Chondrocyte (in vitro differentiated cells): ENCODE data around the gene SIRPA. TPM values are rescaled to one million over a fixed set of nuclear protein-coding genes. Genes with fewer than 3 reads are reported as not detected.

Experiments used
- DNase-seq: peaks from one replicate; pipeline ENCODE4 v3.0.0; 2021; ENCODE audit warnings: mixed read lengths, low spot score
- H3K27ac Mint-ChIP-seq: one replicate; pipeline ENCODE4 v1.8.0; 2021; ENCODE audit warnings: mild to moderate bottlenecking, moderate library complexity, mixed read lengths; ENCODE audit not compliant: unreplicated experiment
- H3K27me3 Mint-ChIP-seq: 2 replicates; pipeline ENCODE4 v1.8.0; 2021; ENCODE audit warnings: low read depth, mixed read lengths
- H3K36me3 Mint-ChIP-seq: 2 replicates; pipeline ENCODE4 v1.8.0; 2021; ENCODE audit warnings: low read depth, mixed read lengths
- H3K4me1 Mint-ChIP-seq: 2 replicates; pipeline ENCODE4 v1.8.0; 2021; ENCODE audit warnings: low read depth, mild to moderate bottlenecking, mixed read lengths
- H3K4me3 Mint-ChIP-seq: one replicate; pipeline ENCODE4 v1.8.0; 2021; ENCODE audit warnings: mild to moderate bottlenecking, moderate library complexity, mixed read lengths; ENCODE audit not compliant: unreplicated experiment
- H3K9me3 Mint-ChIP-seq: 2 replicates; pipeline ENCODE4 v1.8.0; 2021; ENCODE audit warnings: low read depth, mixed read lengths
- total RNA-seq: library from RNA; stranded (reverse); gene quantifications from 3 replicates; pipeline ENCODE4 v1.2.1, GENCODE V29; 2021
- TF ChIP-seq, protein P1 (sequence below): fragments of 200-600 bp; sonication (generic); IDR thresholded peaks from 2 replicates; pipeline ENCODE4 v1.5.0; 2021; ENCODE audit warnings: antibody characterized with exemption, mild to moderate bottlenecking, moderate library complexity

Gene SIRPA
- total RNA-seq, 1 donor from 2014 or later: 25.6 TPM

DNA sequence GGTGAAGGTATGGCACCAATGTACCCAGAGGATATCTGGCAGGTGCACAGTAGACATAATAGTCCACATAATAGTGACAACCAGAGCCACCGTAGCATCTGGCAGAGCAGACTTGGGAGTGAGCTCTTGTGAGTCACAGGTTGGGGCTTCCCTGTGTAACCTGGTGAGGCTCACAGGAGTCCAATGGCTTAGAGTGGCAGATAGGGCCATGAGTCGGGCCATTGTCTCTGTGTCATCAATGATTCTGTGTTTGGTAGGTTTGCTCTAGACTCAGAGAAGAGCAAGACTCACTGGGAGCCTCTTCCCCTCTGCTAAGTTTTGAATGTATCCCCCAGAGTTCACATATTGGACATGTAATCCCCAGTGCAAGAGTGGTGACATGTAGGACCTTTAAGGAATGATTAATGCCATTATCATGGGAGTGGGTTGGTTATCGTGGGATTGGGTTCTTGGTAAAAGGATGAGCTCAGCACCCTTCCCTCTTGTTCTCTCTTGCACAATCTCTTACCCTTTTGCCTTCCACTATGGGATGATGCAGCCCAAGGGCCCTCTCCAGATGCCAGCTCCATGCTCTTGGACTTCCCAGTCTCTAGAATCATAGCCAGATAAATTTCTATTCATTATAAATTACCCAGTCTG lies 22.6 kb upstream of the SIRPA start:
- H3K4me3 Mint-ChIP-seq: no peak overlapping the region
- TF ChIP-seq, protein P1, sequence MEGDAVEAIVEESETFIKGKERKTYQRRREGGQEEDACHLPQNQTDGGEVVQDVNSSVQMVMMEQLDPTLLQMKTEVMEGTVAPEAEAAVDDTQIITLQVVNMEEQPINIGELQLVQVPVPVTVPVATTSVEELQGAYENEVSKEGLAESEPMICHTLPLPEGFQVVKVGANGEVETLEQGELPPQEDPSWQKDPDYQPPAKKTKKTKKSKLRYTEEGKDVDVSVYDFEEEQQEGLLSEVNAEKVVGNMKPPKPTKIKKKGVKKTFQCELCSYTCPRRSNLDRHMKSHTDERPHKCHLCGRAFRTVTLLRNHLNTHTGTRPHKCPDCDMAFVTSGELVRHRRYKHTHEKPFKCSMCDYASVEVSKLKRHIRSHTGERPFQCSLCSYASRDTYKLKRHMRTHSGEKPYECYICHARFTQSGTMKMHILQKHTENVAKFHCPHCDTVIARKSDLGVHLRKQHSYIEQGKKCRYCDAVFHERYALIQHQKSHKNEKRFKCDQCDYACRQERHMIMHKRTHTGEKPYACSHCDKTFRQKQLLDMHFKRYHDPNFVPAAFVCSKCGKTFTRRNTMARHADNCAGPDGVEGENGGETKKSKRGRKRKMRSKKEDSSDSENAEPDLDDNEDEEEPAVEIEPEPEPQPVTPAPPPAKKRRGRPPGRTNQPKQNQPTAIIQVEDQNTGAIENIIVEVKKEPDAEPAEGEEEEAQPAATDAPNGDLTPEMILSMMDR: no peak
- no peaks in the 10 kb centered on the region for H3K27me3 Mint-ChIP-seq
- no peak for DNase-seq
- H3K4me1 Mint-ChIP-seq: peaks cover 3% of the 10 kb centered on the region
- H3K36me3 Mint-ChIP-seq: no peaks in the 10 kb centered on the region
- peaks cover 2% of the 10 kb centered on the region for H3K9me3 Mint-ChIP-seq
- no peak overlapping the region for H3K27ac Mint-ChIP-seq

DNA sequence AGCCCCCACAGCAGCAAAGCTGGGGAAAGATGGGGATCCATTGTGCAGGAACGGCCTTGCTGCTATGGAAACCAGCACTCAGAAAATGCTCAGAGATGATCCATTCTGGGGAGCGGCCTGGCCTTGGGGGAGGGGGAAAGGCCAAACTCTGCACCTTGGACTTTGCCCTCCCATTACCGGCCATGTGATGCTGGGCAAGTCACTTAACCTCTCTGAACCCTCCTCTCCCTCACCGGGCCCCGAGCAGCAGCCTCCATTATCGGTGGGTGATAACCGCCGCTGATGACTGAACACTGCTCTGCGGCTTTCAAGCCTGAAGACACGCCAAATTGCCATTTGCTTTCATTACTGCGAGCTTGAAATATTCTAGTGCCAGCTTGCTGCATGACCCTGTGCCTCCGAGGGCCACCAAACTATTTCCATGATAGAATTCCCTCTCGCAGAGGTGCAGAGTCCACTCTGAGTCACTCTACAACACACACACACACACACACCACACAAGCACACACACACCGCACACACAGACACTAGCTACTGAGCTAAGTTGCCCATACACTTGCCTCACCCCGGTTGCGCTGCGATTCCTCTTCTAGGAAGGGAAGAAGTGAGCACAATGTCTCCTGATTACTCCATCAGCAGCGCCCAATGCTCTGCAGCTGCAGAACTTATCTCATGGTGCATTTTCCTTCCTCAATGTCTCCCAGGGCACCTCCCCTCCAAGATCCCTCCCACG lies 20.6 kb upstream of the SIRPA start:
- Mint-ChIP-seq H3K36me3 (no peaks in the 10 kb centered on the region), H3K27me3 (no peaks in the 10 kb centered on the region), H3K4me3 (no peak overlapping the region), H3K9me3 (peaks cover 2% of the 10 kb centered on the region), H3K4me1 (no peaks in the 10 kb centered on the region), H3K27ac (no peak overlapping the region)
- no peak for DNase-seq
- TF ChIP-seq, protein P1: no peak

DNA sequence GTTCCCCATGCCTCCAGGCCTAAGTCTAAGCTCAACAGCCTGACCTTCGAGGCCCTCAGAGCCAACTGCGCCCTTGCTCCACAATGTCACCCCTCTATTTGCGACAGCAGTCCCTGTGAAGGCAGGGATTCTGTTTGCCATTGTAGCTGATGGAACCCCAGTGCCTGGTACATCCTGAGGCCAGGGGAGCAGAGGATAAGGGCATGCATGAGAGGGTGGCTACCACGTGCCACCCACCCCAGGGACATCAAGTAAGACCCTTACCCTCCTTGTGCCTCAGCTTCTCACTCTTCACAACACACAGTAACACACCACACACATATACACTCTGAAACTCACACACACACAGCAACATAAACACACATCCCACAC lies 20.0 kb upstream of the SIRPA start:
- Mint-ChIP-seq H3K4me1 (no peaks in the 10 kb centered on the region), H3K27me3 (peaks cover 3% of the 10 kb centered on the region), H3K27ac (no peak overlapping the region), H3K4me3 (no peak overlapping the region), H3K9me3 (peaks cover 2% of the 10 kb centered on the region), H3K36me3 (no peaks in the 10 kb centered on the region)
- no peak for DNase-seq
- TF ChIP-seq, protein P1: no peak

DNA sequence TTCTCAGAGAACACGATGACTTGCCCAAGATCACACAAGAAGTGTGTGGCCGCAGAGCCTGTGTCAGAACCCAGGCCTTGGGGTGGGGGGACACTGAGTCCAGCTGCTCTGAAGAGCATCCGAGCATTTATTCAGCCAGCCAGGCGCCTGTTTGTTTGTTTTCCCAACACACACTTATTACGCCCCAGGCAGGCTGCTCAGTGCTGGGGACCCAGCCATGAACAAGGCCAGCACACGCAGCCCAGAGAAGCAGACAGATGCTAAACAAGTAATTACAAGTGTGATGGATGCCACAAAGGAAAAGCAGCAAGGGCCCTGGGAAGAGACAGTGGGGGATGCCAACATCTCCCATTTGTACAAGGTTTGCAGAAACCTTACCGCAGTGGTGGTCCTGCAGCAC lies 19.4 kb upstream of the SIRPA start:
- H3K27me3 Mint-ChIP-seq: peaks cover 9% of the 10 kb centered on the region
- H3K4me3 Mint-ChIP-seq: no peak overlapping the region
- H3K9me3 Mint-ChIP-seq: peaks cover 2% of the 10 kb centered on the region
- H3K27ac Mint-ChIP-seq: no peak overlapping the region
- no peaks in the 10 kb centered on the region for H3K4me1 Mint-ChIP-seq
- TF ChIP-seq, protein P1: no peak
- DNase-seq: no peak
- no peaks in the 10 kb centered on the region for H3K36me3 Mint-ChIP-seq

DNA sequence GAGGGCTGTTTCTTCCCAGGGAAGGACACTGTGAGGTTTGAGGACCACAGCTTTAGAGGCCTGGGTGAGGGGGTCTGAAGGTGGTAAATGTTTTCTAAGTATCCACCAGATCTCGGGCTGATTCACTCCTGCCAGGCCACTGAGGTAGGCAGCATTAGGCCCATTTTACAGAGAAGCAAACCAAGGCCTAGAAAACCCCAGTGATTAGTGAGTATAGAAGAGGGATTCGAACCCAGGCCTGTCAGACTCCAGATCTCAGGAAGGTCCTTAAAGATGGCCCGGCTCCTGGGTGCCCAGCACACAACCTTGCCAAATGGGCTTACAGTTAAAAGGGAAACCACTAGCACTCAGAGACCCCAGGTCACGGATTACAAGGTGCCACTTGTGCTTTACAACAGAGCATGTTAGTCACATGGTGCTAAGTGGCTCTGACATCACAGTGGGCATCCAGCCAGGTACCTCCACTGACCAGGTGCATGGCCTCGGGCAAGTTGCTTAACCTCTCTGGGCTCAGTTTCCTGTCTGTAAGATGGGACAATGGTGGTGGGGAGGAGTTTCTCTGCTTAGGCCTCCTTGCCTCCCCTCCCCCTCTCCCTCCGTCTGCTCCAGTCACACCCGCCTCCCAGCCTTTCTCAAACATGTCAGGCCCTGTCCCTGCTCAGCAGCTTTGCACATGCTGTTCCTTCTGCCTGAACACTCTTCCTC lies 18.8 kb upstream of the SIRPA start:
- peaks cover 2% of the 10 kb centered on the region for H3K9me3 Mint-ChIP-seq
- H3K27ac Mint-ChIP-seq: no peak overlapping the region
- H3K4me3 Mint-ChIP-seq: no peak overlapping the region
- H3K27me3 Mint-ChIP-seq: peaks cover 9% of the 10 kb centered on the region
- TF ChIP-seq, protein P1: no peak
- no peaks in the 10 kb centered on the region for H3K4me1 Mint-ChIP-seq
- no peaks in the 10 kb centered on the region for H3K36me3 Mint-ChIP-seq
- no peak for DNase-seq
